Kidney epithelial cell (primary cell): Measurements from ENCODE around the gene CDH23. TPM values are rescaled to one million over a fixed set of nuclear protein-coding genes. Genes with fewer than 3 reads are reported as not detected.

Experiments
- DNase-seq: peaks from one replicate; pipeline ENCODE4 v3.0.0-alpha.2; 2010; ENCODE audit warnings: low read depth
- H3K27me3 ChIP-seq: 2 replicates; pipeline ENCODE4 v1.6.0; 2011; ENCODE audit warnings: low read length; ENCODE audit not compliant: control insufficient read depth, insufficient read depth
- H3K36me3 ChIP-seq: 2 replicates; pipeline ENCODE4 v1.5.1; 2011; ENCODE audit warnings: low read length; ENCODE audit not compliant: control insufficient read depth, insufficient read depth
- H3K4me3 ChIP-seq: 2 replicates; pipeline ENCODE4 v1.5.1; 2011; ENCODE audit warnings: low read depth, mild to moderate bottlenecking, control low read depth, low read length
- CTCF ChIP-seq: IDR thresholded peaks from 2 replicates; pipeline ENCODE4 v1.5.1; 2011; ENCODE audit warnings: mild to moderate bottlenecking, moderate library complexity, low read length, control low read depth, inconsistent platforms; ENCODE audit not compliant: insufficient read depth, poor library complexity, severe bottlenecking
- total RNA-seq: library from RNA; depleted of rRNA; stranded (reverse); fragments of >200 nt; gene quantifications from 2 replicates; pipeline ENCODE4 v1.2.3, GENCODE V29; 2015

The CDH23 gene
- total RNA-seq, 1 donor from 2014 or later: 0.04 TPM

DNA sequence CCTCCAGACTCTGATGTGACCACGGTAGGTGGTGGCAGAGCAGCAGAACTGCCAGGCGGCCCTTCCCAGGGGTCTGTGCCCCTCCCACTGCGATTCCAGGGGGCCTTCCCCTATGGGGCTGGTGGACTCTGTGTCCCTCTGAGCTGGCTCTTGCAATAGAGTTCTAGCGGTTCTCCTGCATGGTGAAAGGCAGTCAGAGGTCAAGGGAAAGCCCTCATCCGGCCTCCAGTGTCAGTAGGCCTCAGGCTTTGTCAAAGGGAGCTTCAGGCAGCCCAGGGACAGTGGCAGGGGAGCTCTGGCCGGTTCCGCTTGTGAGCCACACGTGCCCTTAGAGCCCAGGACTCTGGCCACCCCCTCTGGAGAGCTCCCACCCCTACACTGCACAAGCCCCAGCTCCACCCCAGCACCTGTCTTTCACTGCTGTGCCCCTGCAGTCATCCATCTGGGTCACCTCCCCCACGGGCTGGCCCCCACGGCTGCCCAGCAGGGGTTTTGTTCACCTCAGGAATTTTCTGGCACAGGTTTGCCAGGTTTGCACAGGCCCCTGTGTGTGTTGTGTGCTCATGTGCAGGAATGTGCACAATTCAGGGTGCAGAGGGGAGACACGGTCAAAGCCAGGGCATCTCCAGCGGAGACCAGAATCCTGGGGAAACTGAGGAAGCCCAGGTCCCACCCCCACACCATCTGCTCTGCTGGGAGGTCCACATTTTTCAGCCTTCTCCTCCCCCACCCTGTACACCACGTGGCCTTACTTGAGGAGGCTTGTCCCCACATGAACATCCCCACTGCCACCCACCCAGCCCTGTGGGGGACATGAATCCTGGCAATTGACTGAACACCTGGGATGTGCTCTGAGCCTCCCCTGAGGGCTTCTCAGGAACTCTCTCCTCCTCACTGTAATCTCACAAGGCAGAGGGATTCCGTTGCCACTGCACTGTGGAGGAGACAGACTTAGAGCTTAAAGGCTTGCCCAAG, 299.1 kb downstream of the CDH23 start:
- TF ChIP-seq CTCF: no peak

DNA sequence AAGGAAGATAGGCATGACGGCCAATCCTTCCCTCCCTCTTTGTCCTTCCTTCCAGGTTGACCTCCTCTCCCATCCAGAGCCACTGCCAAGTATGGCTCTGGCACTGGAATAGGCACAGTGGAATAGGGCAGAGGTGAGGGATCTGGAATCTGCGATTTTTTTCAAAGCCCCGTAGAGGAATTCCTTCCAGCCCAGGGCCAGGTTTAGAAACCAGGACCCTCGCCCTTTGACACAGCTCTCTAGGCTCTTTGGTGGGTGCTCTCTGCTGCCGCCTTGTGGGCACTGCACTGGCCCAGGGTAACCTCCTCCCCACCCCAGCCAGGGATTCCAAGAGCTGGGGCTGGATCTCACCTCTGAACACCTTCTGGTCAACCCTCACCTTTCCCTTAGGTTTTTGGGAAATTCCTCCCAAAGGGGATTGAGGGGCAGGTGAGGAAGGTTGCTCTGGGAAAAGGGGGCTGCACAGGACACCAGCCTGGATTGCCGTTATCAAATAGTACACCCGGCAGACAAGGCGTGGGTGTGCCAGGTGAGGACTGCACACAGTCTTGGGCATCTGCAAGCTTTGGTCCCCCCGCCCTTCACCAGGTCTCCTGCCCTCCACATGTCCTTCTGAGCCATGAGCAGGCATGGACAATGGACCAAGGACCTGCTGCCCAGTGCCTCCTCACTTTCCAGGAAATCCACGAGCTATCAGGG, 300.1 kb downstream of the CDH23 start:
- Histone ChIP-seq H3K27me3 (peaks cover 8% of the 10 kb centered on the region), H3K4me3 (no peak overlapping the region), H3K36me3 (no peaks in the 10 kb centered on the region)
- peak; percentile 95 for TF ChIP-seq CTCF
- DNase-seq: no peak

More for the DNA sequence above, 299.1 kb downstream of the CDH23 start:
- Histone ChIP-seq H3K27me3 (peaks cover 11% of the 10 kb centered on the region), H3K36me3 (no peaks in the 10 kb centered on the region), H3K4me3 (no peak overlapping the region)
- no peak for DNase-seq

GRCh38 chr10:71697938-71698709, 301.4 kb downstream of the CDH23 start:
- no peaks in the 10 kb centered on the region for H3K36me3 ChIP-seq
- peaks cover 10% of the 10 kb centered on the region for H3K27me3 ChIP-seq
- TF ChIP-seq CTCF: no peak
- DNase-seq: no peak
- no peak overlapping the region for H3K4me3 ChIP-seq

GRCh38 chr10:71698737-71699136, 302.0 kb downstream of the CDH23 start:
- peaks cover 10% of the 10 kb centered on the region for H3K27me3 ChIP-seq
- TF ChIP-seq CTCF: no peak
- H3K36me3 ChIP-seq: no peaks in the 10 kb centered on the region
- DNase-seq: no peak
- H3K4me3 ChIP-seq: no peak overlapping the region

DNA sequence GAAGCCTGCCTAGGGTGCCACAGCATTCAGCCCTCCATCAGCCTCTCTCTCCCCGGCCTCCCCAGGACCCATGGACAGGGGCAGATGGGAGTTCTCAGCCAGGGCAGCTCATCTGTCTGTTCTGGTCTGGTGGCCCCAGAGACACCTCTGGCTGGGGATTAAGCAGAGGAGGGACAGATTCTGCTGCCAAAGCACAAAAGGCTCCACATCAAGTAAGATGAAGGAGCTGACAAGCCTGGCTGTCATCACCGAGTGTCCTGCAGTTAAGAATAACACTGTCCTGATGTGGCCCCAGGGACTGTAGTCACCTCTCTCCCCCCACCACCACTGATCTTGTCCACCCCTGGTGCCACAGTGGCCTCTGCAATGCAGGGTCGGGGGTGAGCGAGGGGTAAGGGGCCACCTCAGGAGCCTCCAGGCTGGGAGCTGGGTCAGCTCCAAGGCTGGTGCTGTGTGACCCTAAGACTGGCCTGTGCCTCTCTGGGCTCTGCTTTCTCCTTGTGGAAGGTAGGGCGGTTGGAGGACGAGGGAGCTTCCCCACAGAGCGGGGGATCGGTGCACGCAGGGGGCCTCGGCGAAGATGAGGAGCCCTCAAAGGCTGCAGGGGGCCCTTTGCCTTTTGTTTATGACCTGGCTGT, 304.1 kb downstream of the CDH23 start:
- no peak for TF ChIP-seq CTCF
- no peaks in the 10 kb centered on the region for H3K36me3 ChIP-seq
- H3K4me3 ChIP-seq: no peak overlapping the region
- peaks cover 10% of the 10 kb centered on the region for H3K27me3 ChIP-seq
- DNase-seq: no peak
